GM21717 (cell line): ENCODE results near the gene ZNF143.
"Not testable (repeated sequence)": the region's sequence is repeated elsewhere in the genome, so short reads cannot be mapped to it uniquely, and the experiment has no call there.

Source experiments
- ATAC-seq: cut with Tn5 transposase; IDR thresholded peaks from one replicate; pipeline ENCODE4 v1.9.1; 2021; ENCODE audit warnings: mild to moderate bottlenecking, moderate library complexity; ENCODE audit not compliant: unreplicated experiment

ZNF143 gene

GRCh38 chr11:9495803-9496514, 35.1 kb downstream of the ZNF143 start:
- ATAC-seq: no peak

- no peak for ATAC-seq
These were observed 37.8 kb downstream of the ZNF143 start for GRCh38 chr11:9498457-9499078.

GRCh38 chr11:9506489-9507276, 45.9 kb downstream of the ZNF143 start:
- no peak for ATAC-seq

GRCh38 chr11:9507277-9507580, 46.4 kb downstream of the ZNF143 start:
- no peak for ATAC-seq

- no peak for ATAC-seq
These were observed 48.2 kb downstream of the ZNF143 start for GRCh38 chr11:9509041-9509440.

GRCh38 chr11:9512370-9513019, 51.7 kb downstream of the ZNF143 start:
- ATAC-seq: no peak

GRCh38 chr11:9514576-9514975, 53.8 kb downstream of the ZNF143 start:
- ATAC-seq: not testable (repeated sequence)

- ATAC-seq: no peak
These were observed 55.3 kb downstream of the ZNF143 start for GRCh38 chr11:9516113-9516512.

- no peak for ATAC-seq
These were observed 58.1 kb downstream of the ZNF143 start for GRCh38 chr11:9518835-9519410.

GRCh38 chr11:9524001-9524400, 63.2 kb downstream of the ZNF143 start:
- ATAC-seq: no peak

GRCh38 chr11:9525116-9525515, 64.3 kb downstream of the ZNF143 start:
- ATAC-seq: no peak

- ATAC-seq: no peak
These were observed 66.8 kb downstream of the ZNF143 start for GRCh38 chr11:9527481-9528135.

GRCh38 chr11:9528136-9528501, 67.3 kb downstream of the ZNF143 start:
- no peak for ATAC-seq

- ATAC-seq: no peak
These were observed 67.9 kb downstream of the ZNF143 start for GRCh38 chr11:9528573-9529333.

GRCh38 chr11:9529334-9529650, 68.5 kb downstream of the ZNF143 start:
- no peak for ATAC-seq

GRCh38 chr11:9530020-9530621, 69.3 kb downstream of the ZNF143 start:
- no peak for ATAC-seq

GRCh38 chr11:9530901-9531625, 70.3 kb downstream of the ZNF143 start:
- ATAC-seq: no peak

GRCh38 chr11:9533058-9533457, 72.2 kb downstream of the ZNF143 start:
- no peak for ATAC-seq
